ENCODE data around the gene SHANK3. TPM values are rescaled to one million over a fixed set of nuclear protein-coding genes. Genes with fewer than 3 reads are reported as not detected.

The SHANK3 gene
- total and polyA plus RNA-seq, 2 experiments from 2014 or later = 3.3 to 14.4 TPM

DNA sequence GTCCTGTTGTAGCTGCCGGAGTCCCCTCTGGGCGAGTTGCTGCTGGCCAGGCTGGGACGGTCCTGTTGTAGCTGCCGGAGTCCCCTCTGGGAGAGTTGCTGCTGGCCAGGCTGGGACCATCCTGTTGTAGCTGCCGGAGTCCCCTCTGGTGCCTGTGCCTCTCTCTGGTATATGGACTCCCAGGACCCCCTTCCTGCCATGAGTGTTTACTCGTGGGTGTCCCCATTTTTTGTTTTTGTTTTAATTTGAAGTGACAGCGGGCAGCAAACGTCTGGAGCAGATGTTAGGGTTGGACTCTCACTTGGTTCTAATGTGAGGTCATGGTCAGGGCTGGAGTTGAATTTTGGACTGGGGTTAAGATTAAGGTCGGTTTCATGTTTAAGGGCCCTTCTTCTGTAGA, 14.2 kb downstream of the SHANK3 start:
- H3K4me3 ChIP-seq = no peak overlapping the region
- no peaks in the 10 kb centered on the region for H3K9me3 ChIP-seq (ENCODE audit: low read depth)

DNA sequence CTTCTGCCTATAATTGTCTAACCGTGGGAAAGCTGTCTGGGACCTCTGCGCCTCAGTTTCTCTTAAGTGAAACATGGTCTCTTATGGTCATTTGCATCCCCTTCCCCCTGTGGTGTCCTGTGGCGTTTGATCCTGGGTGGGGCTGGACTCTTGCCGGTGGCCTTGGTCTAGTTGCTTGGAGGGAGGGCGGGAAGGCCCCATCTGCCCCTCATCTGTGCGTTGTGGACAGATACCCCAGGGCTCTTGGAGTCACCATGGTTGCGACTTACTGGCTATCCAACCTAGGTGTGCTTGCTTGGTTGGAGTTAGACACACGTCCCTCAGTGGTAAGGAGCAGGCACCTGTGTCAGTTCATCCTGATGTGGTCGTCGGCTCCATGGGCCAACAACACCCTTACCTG, 15.2 kb downstream of the SHANK3 start:
- no peak overlapping the region for H3K4me3 ChIP-seq
- H3K4me1 ChIP-seq (ENCODE audit: low read depth) = no peaks in the 10 kb centered on the region
- H3K27me3 ChIP-seq = no peaks in the 10 kb centered on the region
- no peaks in the 10 kb centered on the region for H3K9me3 ChIP-seq (ENCODE audit: low read depth)
- no peak overlapping the region for H3K27ac ChIP-seq
- no peak for DNase-seq (ENCODE audit: low read depth in 1 of 2, low spot score in 1 of 2)
- H3K36me3 ChIP-seq = no peaks in the 10 kb centered on the region
- TF ChIP-seq, protein P1, sequence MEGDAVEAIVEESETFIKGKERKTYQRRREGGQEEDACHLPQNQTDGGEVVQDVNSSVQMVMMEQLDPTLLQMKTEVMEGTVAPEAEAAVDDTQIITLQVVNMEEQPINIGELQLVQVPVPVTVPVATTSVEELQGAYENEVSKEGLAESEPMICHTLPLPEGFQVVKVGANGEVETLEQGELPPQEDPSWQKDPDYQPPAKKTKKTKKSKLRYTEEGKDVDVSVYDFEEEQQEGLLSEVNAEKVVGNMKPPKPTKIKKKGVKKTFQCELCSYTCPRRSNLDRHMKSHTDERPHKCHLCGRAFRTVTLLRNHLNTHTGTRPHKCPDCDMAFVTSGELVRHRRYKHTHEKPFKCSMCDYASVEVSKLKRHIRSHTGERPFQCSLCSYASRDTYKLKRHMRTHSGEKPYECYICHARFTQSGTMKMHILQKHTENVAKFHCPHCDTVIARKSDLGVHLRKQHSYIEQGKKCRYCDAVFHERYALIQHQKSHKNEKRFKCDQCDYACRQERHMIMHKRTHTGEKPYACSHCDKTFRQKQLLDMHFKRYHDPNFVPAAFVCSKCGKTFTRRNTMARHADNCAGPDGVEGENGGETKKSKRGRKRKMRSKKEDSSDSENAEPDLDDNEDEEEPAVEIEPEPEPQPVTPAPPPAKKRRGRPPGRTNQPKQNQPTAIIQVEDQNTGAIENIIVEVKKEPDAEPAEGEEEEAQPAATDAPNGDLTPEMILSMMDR (IDR thresholded peaks at IDR 0.05; ENCODE audit: low read depth, low read length) = no peak

More for the DNA sequence above, 14.2 kb downstream of the SHANK3 start:
- Histone ChIP-seq H3K36me3 (no peaks in the 10 kb centered on the region), H3K27ac (no peak overlapping the region), H3K27me3 (no peaks in the 10 kb centered on the region), H3K4me1 (ENCODE audit: low read depth) (no peaks in the 10 kb centered on the region)
- TF ChIP-seq, protein P1 (IDR thresholded peaks at IDR 0.05; ENCODE audit: low read depth, low read length) = no peak
- DNase-seq (ENCODE audit: low read depth in 1 of 2, low spot score in 1 of 2) = no peak

DNA sequence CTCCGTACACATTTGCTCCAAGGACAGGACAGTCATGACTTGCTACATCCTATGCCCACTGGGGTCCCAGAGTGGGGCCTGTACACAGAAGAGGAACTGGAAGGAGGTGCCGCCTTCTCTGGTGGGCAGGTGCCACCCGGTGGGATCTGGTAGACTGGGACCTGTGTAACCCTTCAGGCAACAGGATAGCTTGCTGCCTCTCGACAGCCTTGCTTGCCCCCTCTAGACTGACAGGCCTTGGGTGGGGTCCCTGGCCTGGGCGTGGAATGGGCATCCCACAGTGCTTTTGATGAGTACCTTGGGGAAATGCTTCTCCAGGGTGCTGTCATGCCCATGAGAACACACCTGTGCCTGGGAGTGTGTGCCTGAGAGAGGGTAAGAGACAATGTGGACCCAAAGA, 15.8 kb downstream of the SHANK3 start:
- no peaks in the 10 kb centered on the region for H3K9me3 ChIP-seq (ENCODE audit: low read depth)
- H3K4me1 ChIP-seq (ENCODE audit: low read depth) = no peaks in the 10 kb centered on the region
- no peaks in the 10 kb centered on the region for H3K27me3 ChIP-seq
- DNase-seq (ENCODE audit: low read depth in 1 of 2, low spot score in 1 of 2) = no peak
- TF ChIP-seq, protein P1 (IDR thresholded peaks at IDR 0.05; ENCODE audit: low read depth, low read length) = no peak
- no peaks in the 10 kb centered on the region for H3K36me3 ChIP-seq
- H3K4me3 ChIP-seq = no peak overlapping the region
- H3K27ac ChIP-seq = no peak overlapping the region

DNA sequence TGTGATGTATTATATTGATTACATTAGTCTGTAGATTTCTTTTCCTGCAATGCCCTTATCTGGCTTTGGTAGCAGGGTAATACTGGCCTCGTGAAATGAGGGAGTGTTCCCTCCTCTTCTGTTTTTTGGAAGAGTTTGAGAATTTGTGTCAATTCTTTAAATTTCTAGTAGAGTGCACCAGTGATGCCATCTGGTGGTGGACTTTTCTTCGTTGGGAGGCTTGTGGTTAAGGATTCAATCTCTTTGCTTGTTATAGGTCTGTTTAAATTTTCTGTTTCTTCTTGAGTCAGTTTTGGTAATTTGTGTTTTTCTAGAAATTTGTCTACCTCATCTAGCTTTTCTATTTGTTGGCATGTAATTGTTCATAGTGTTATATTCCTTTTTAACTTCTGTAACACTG, 18.9 kb downstream of the SHANK3 start:
- Histone ChIP-seq H3K27me3 (no peaks in the 10 kb centered on the region), H3K9me3 (ENCODE audit: low read depth) (no peaks in the 10 kb centered on the region), H3K4me1 (ENCODE audit: low read depth) (no peaks in the 10 kb centered on the region), H3K4me3 (no peak overlapping the region), H3K36me3 (no peaks in the 10 kb centered on the region), H3K27ac (no peak overlapping the region)
- DNase-seq (ENCODE audit: low read depth in 1 of 2, low spot score in 1 of 2) = peak; percentile 45 to 62
- TF ChIP-seq, protein P1 (IDR thresholded peaks at IDR 0.05; ENCODE audit: low read depth, low read length) = peak; percentile 64

DNA sequence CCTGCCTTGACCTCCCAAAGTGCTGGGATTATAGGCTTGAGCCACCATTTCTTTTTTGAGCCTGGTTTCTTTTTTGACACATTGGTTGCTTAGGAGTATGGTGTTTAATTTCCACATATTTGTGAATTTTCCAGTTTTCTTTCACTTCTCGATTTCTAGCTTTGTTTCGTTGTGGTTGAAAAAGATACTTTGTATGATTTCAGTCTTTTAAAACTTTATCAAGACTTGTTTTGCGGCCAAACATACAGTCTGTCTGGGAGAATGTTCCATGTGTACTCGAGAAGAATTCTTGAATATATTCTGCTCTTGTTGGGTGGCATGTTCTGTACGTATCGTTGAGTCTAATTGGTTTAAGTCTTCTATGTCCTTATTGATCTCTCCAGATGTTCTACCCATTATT, 20.8 kb downstream of the SHANK3 start:
- Histone ChIP-seq H3K4me1 (ENCODE audit: low read depth) (no peaks in the 10 kb centered on the region), H3K9me3 (ENCODE audit: low read depth) (no peaks in the 10 kb centered on the region), H3K4me3 (no peak overlapping the region), H3K27me3 (no peaks in the 10 kb centered on the region), H3K36me3 (no peaks in the 10 kb centered on the region), H3K27ac (no peak overlapping the region)
- TF ChIP-seq, protein P1 (IDR thresholded peaks at IDR 0.05; ENCODE audit: low read depth, low read length) = no peak
- DNase-seq (ENCODE audit: low read depth in 1 of 2, low spot score in 1 of 2) = no peak

Measured in cardiac muscle cell (in vitro differentiated cells and primary cell).